ENCODE results near the gene EGFR. TPM values are rescaled to one million over a fixed set of nuclear protein-coding genes. Genes with fewer than 3 reads are reported as not detected.

EGFR gene
- total and polyA plus RNA-seq, 2 donors = 16.4 to 28.2 TPM

GRCh38 chr7:55122263-55122662 is 103.4 kb downstream of the EGFR start:
- 81% methylated on average over 7 of the region's 7 CpGs for WGBS

GRCh38 chr7:55124989-55125875 is 106.4 kb downstream of the EGFR start:
- 82% methylated on average over 12 of the region's 12 CpGs for WGBS
- DNase-seq (ENCODE audit: extremely low spot score) = no peak
- no peak overlapping the region for H3K27ac ChIP-seq (ENCODE audit: low read depth)
- no peaks in the 10 kb centered on the region for H3K36me3 ChIP-seq (ENCODE audit: insufficient read depth)
- H3K4me3 ChIP-seq (ENCODE audit: low read depth, low read length) = no peak overlapping the region
- peaks cover 1% of the 10 kb centered on the region for H3K4me1 ChIP-seq (ENCODE audit: insufficient read depth)

More at GRCh38 chr7:55122263-55122662, 103.4 kb downstream of the EGFR start:
- no peak for DNase-seq (ENCODE audit: extremely low spot score)
- Histone ChIP-seq H3K27ac (ENCODE audit: low read depth) (no peak overlapping the region), H3K4me1 (ENCODE audit: insufficient read depth) (no peaks in the 10 kb centered on the region), H3K36me3 (ENCODE audit: insufficient read depth) (no peaks in the 10 kb centered on the region), H3K4me3 (ENCODE audit: low read depth, low read length) (no peak overlapping the region)

- 80% methylated on average over 3 of the region's 3 CpGs for WGBS
- DNase-seq (ENCODE audit: extremely low spot score) = no peak
- H3K4me3 ChIP-seq (ENCODE audit: low read depth, low read length) = no peak overlapping the region
- H3K4me1 ChIP-seq (ENCODE audit: insufficient read depth) = peaks cover 1% of the 10 kb centered on the region
- no peak overlapping the region for H3K27ac ChIP-seq (ENCODE audit: low read depth)
- H3K36me3 ChIP-seq (ENCODE audit: insufficient read depth) = no peaks in the 10 kb centered on the region
These were observed 108.3 kb downstream of the EGFR start for GRCh38 chr7:55127135-55127551.

GRCh38 chr7:55127622-55128081 is 108.8 kb downstream of the EGFR start:
- Histone ChIP-seq H3K36me3 (ENCODE audit: insufficient read depth) (no peaks in the 10 kb centered on the region), H3K27ac (ENCODE audit: low read depth) (no peak overlapping the region), H3K4me1 (ENCODE audit: insufficient read depth) (peaks cover 1% of the 10 kb centered on the region), H3K4me3 (ENCODE audit: low read depth, low read length) (no peak overlapping the region)
- no peak for DNase-seq (ENCODE audit: extremely low spot score)
- 22% methylated on average over 6 of the region's 6 CpGs for WGBS

- H3K27ac ChIP-seq (ENCODE audit: low read depth) = no peak overlapping the region
- peaks cover 1% of the 10 kb centered on the region for H3K4me1 ChIP-seq (ENCODE audit: insufficient read depth)
- DNase-seq (ENCODE audit: extremely low spot score) = no peak
- no peak overlapping the region for H3K4me3 ChIP-seq (ENCODE audit: low read depth, low read length)
- 26% methylated on average over 6 of the region's 6 CpGs for WGBS
- no peaks in the 10 kb centered on the region for H3K36me3 ChIP-seq (ENCODE audit: insufficient read depth)
These were observed 110.0 kb downstream of the EGFR start for GRCh38 chr7:55128693-55129394.

GRCh38 chr7:55129541-55130394 is 111.0 kb downstream of the EGFR start:
- 52% methylated on average over 8 of the region's 8 CpGs for WGBS
- DNase-seq (ENCODE audit: extremely low spot score) = no peak

GRCh38 chr7:55130395-55131141 is 111.8 kb downstream of the EGFR start:
- DNase-seq (ENCODE audit: extremely low spot score) = no peak
- H3K36me3 ChIP-seq (ENCODE audit: insufficient read depth) = no peaks in the 10 kb centered on the region
- 29% methylated on average over 15 of the region's 15 CpGs for WGBS
- H3K4me3 ChIP-seq (ENCODE audit: low read depth, low read length) = no peak overlapping the region
- H3K4me1 ChIP-seq (ENCODE audit: insufficient read depth) = peaks cover 1% of the 10 kb centered on the region
- peak overlapping the region; percentile 31 for H3K27ac ChIP-seq (ENCODE audit: low read depth)

More at GRCh38 chr7:55129541-55130394, 111.0 kb downstream of the EGFR start:
- peaks cover 1% of the 10 kb centered on the region for H3K4me1 ChIP-seq (ENCODE audit: insufficient read depth)
- no peak overlapping the region for H3K4me3 ChIP-seq (ENCODE audit: low read depth, low read length)
- H3K36me3 ChIP-seq (ENCODE audit: insufficient read depth) = no peaks in the 10 kb centered on the region
- H3K27ac ChIP-seq (ENCODE audit: low read depth) = no peak overlapping the region

GRCh38 chr7:55131142-55131929 is 112.5 kb downstream of the EGFR start:
- WGBS = 60% methylated on average over 17 of the region's 17 CpGs
- DNase-seq (ENCODE audit: extremely low spot score) = no peak
- no peaks in the 10 kb centered on the region for H3K36me3 ChIP-seq (ENCODE audit: insufficient read depth)
- no peak overlapping the region for H3K4me3 ChIP-seq (ENCODE audit: low read depth, low read length)
- no peak overlapping the region for H3K27ac ChIP-seq (ENCODE audit: low read depth)
- peaks cover 1% of the 10 kb centered on the region for H3K4me1 ChIP-seq (ENCODE audit: insufficient read depth)

- Histone ChIP-seq H3K4me3 (ENCODE audit: low read depth, low read length) (no peak overlapping the region), H3K36me3 (ENCODE audit: insufficient read depth) (no peaks in the 10 kb centered on the region), H3K27ac (ENCODE audit: low read depth) (no peak overlapping the region), H3K4me1 (ENCODE audit: insufficient read depth) (peaks cover 1% of the 10 kb centered on the region)
- WGBS = 78% methylated on average over 5 of the region's 5 CpGs
- no peak for DNase-seq (ENCODE audit: extremely low spot score)
These were observed 113.7 kb downstream of the EGFR start for GRCh38 chr7:55132550-55132889.

GRCh38 chr7:55132890-55133551 is 114.2 kb downstream of the EGFR start:
- peaks cover 1% of the 10 kb centered on the region for H3K4me1 ChIP-seq (ENCODE audit: insufficient read depth)

GRCh38 chr7:55133630-55134358 is 115.0 kb downstream of the EGFR start:
- no peaks in the 10 kb centered on the region for H3K36me3 ChIP-seq (ENCODE audit: insufficient read depth)
- H3K27ac ChIP-seq (ENCODE audit: low read depth) = peak overlapping the region; percentile 57
- H3K4me1 ChIP-seq (ENCODE audit: insufficient read depth) = peaks cover 1% of the 10 kb centered on the region
- no peak overlapping the region for H3K4me3 ChIP-seq (ENCODE audit: low read depth, low read length)
- DNase-seq (ENCODE audit: extremely low spot score) = no peak
- 54% methylated on average over 16 of the region's 16 CpGs for WGBS

More at GRCh38 chr7:55132890-55133551, 114.2 kb downstream of the EGFR start:
- H3K36me3 ChIP-seq (ENCODE audit: insufficient read depth) = no peaks in the 10 kb centered on the region
- 64% methylated on average over 10 of the region's 10 CpGs for WGBS
- peak overlapping the region; percentile 57 for H3K27ac ChIP-seq (ENCODE audit: low read depth)
- no peak overlapping the region for H3K4me3 ChIP-seq (ENCODE audit: low read depth, low read length)
- no peak for DNase-seq (ENCODE audit: extremely low spot score)

Measured in urinary bladder (tissue), 4 donors.